RWPE2 (cell line): Measurements from ENCODE around the gene MAG.

Source experiments
- ATAC-seq: fragments of 200-7000 bp; cut with Tn5 transposase; 3 replicates; pipeline ENCODE4 v1.9.1; 2021; ENCODE audit warnings: low read depth
- DNase-seq: peaks from one replicate; pipeline ENCODE4 v3.0.0-alpha.2; 2020; ENCODE audit warnings: low spot score
- H3K27ac ChIP-seq: fragments of 450-650 bp; 2 replicates; pipeline ENCODE4 v1.5.1; 2017; ENCODE audit warnings: mild to moderate bottlenecking; ENCODE audit not compliant: poor library complexity, severe bottlenecking
- H3K27me3 ChIP-seq: fragments of 250-450 bp; sonication (Bioruptor Pico); 2 replicates; pipeline ENCODE4 v1.5.1; 2021; ENCODE audit warnings: mild to moderate bottlenecking, moderate library complexity; ENCODE audit not compliant: insufficient read depth, poor library complexity, severe bottlenecking
- H3K36me3 ChIP-seq: fragments of 250-450 bp; sonication (Bioruptor Pico); 2 replicates; pipeline ENCODE4 v1.5.1; 2020; ENCODE audit warnings: low read depth, mild to moderate bottlenecking, moderate library complexity
- H3K4me1 ChIP-seq: fragments of 250-450 bp; sonication (Bioruptor Pico); 2 replicates; pipeline ENCODE4 v1.5.1; 2021; ENCODE audit warnings: mild to moderate bottlenecking, moderate library complexity; ENCODE audit not compliant: insufficient read depth, poor library complexity, severe bottlenecking
- H3K4me3 ChIP-seq: fragments of 250-450 bp; sonication (Bioruptor Pico); 2 replicates; pipeline ENCODE4 v1.5.1; 2021; ENCODE audit warnings: mild to moderate bottlenecking, moderate library complexity; ENCODE audit not compliant: severe bottlenecking
- H3K9me3 ChIP-seq: fragments of 250-450 bp; sonication (Bioruptor Pico); 2 replicates; pipeline ENCODE4 v1.5.1; 2021; ENCODE audit warnings: mild to moderate bottlenecking, moderate library complexity; ENCODE audit not compliant: severe bottlenecking
- TF ChIP-seq, protein P1 (sequence below): fragments of 450-650 bp; IDR thresholded peaks from one replicate; pipeline ENCODE4 v1.5.1; 2017; ENCODE audit warnings: mild to moderate bottlenecking, moderate library complexity; ENCODE audit not compliant: poor library complexity, severe bottlenecking

MAG gene

GRCh38 chr19:35307931-35308330 is 16.0 kb downstream of the MAG start:
- TF ChIP-seq, protein P1, sequence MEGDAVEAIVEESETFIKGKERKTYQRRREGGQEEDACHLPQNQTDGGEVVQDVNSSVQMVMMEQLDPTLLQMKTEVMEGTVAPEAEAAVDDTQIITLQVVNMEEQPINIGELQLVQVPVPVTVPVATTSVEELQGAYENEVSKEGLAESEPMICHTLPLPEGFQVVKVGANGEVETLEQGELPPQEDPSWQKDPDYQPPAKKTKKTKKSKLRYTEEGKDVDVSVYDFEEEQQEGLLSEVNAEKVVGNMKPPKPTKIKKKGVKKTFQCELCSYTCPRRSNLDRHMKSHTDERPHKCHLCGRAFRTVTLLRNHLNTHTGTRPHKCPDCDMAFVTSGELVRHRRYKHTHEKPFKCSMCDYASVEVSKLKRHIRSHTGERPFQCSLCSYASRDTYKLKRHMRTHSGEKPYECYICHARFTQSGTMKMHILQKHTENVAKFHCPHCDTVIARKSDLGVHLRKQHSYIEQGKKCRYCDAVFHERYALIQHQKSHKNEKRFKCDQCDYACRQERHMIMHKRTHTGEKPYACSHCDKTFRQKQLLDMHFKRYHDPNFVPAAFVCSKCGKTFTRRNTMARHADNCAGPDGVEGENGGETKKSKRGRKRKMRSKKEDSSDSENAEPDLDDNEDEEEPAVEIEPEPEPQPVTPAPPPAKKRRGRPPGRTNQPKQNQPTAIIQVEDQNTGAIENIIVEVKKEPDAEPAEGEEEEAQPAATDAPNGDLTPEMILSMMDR: no peak
- no peaks in the 10 kb centered on the region for H3K4me1 ChIP-seq
- DNase-seq (no peak), ATAC-seq (no peak)
- no peaks in the 10 kb centered on the region for H3K36me3 ChIP-seq
- H3K9me3 ChIP-seq: no peaks in the 10 kb centered on the region
- H3K27ac ChIP-seq: no peak overlapping the region
- H3K27me3 ChIP-seq: no peaks in the 10 kb centered on the region
- H3K4me3 ChIP-seq: no peak overlapping the region

DNA sequence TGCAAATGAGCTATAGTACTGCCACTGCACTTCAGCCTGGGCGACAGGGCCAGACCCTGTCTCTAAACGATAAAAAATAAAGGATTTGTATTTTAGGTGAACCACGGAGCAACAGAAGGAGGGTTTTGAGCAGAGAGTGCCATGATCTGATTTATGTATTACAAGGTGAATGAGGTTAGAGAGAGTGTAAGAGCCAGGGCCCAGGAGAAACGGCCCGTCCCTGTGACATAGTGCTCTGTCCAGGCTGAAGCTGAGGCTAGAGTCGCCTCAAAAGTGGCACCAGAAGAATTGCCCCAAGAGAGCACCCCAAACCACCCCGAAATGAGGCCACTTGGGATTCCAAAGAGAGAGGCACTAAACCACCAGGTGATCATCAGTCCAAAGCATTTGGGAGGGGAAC is 16.9 kb downstream of the MAG start:
- H3K9me3 ChIP-seq: no peaks in the 10 kb centered on the region
- no peak overlapping the region for H3K4me3 ChIP-seq
- TF ChIP-seq, protein P1: no peak
- H3K27ac ChIP-seq: no peak overlapping the region
- DNase-seq (no peak), ATAC-seq (no peak)
- no peaks in the 10 kb centered on the region for H3K36me3 ChIP-seq
- H3K4me1 ChIP-seq: peaks cover 6% of the 10 kb centered on the region
- H3K27me3 ChIP-seq: no peaks in the 10 kb centered on the region

DNA sequence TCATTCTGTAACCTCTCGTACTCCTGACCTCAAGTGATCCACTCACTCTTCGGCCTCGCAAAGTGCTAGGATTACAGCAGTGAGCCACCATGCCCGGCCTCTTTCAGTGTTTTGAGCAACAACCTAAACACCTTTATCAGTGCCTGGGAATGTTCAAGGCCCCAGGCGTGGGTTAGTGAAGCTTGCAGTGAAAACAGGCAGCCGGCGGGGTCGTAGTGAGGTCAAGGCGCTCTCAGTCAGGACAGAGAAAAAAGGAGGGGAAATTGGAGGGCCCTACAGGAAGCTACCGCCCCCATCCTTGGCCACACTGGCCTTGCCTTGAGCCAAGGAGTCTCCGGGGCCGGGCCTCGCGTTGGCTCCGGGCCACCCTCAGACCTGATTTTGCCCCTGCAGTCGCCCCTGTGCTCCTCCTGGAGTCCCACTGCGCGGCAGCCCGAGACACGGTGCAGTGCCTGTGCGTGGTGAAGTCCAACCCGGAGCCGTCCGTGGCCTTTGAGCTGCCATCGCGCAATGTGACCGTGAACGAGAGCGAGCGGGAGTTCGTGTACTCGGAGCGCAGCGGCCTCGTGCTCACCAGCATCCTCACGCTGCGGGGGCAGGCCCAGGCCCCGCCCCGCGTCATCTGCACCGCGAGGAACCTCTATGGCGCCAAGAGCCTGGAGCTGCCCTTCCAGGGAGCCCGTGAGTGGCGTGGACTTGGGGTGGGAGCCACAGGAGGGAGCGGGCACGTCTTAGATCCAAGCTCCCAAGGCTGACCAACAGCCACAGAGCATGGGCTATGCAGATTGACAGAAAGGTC is 17.7 kb downstream of the MAG start:
- TF ChIP-seq, protein P1: no peak
- Histone ChIP-seq H3K27ac (no peak overlapping the region), H3K4me3 (no peak overlapping the region), H3K9me3 (no peaks in the 10 kb centered on the region), H3K4me1 (peaks cover 6% of the 10 kb centered on the region), H3K36me3 (no peaks in the 10 kb centered on the region), H3K27me3 (no peaks in the 10 kb centered on the region)
- DNase-seq (no peak), ATAC-seq (no peak)

GRCh38 chr19:35310331-35310730 is 18.4 kb downstream of the MAG start:
- H3K27ac ChIP-seq: no peak overlapping the region
- ATAC-seq: no peak
- TF ChIP-seq, protein P1: no peak
- peaks cover 6% of the 10 kb centered on the region for H3K4me1 ChIP-seq
- DNase-seq: no peak
- H3K27me3 ChIP-seq: no peaks in the 10 kb centered on the region
- no peaks in the 10 kb centered on the region for H3K9me3 ChIP-seq
- H3K4me3 ChIP-seq: no peak overlapping the region
- H3K36me3 ChIP-seq: no peaks in the 10 kb centered on the region

- Histone ChIP-seq H3K4me1 (peaks cover 6% of the 10 kb centered on the region), H3K9me3 (no peaks in the 10 kb centered on the region), H3K36me3 (no peaks in the 10 kb centered on the region), H3K27me3 (no peaks in the 10 kb centered on the region), H3K4me3 (no peak overlapping the region), H3K27ac (no peak overlapping the region)
- ATAC-seq (no peak), DNase-seq (no peak)
- TF ChIP-seq, protein P1: no peak
These were observed 19.0 kb downstream of the MAG start for GRCh38 chr19:35310811-35311465.
